Heart right ventricle (tissue), 16 donors: ENCODE measurements around the gene STAB2. TPM values are rescaled to one million over a fixed set of nuclear protein-coding genes. Genes with fewer than 3 reads are reported as not detected.

ENCODE experiments used
- ATAC-seq, 8 donors: fragments of 200-7000 bp; cut with Tn5 transposase; one replicate each; pipeline ENCODE4 v1.9.1; 2020; ENCODE audit warnings: mild to moderate bottlenecking in 8 of 8, moderate library complexity in 8 of 8, moderate number of reproducible peaks in 1 of 8
- DNase-seq, 2 donors: peaks; one replicate each; pipeline ENCODE4 v3.0.0-alpha.2; 2020
- H3K27ac ChIP-seq, 10 donors: fragments of 200-600 bp; sonication (generic) in 2 of 10; one replicate each; pipeline versions ENCODE4 v1.5.0 to v1.8.0; 2020 to 2022; ENCODE audit warnings: mild to moderate bottlenecking in 3 of 10
- H3K27me3 ChIP-seq, 7 donors: fragments of 200-600 bp; one replicate each; pipeline ENCODE4 v1.8.0; 2021 to 2022; ENCODE audit warnings: mild to moderate bottlenecking in 2 of 7
- H3K36me3 ChIP-seq, 9 donors: fragments of 200-600 bp; sonication (generic) in 1 of 9; one replicate each; pipeline versions ENCODE4 v1.5.0 to v1.8.0; 2020 to 2022; ENCODE audit warnings: mild to moderate bottlenecking in 2 of 9
- H3K4me1 ChIP-seq, 9 donors: fragments of 200-600 bp; sonication (generic) in 1 of 9; one replicate each; pipeline versions ENCODE4 v1.5.0 to v1.8.0; 2020 to 2022; ENCODE audit warnings: mild to moderate bottlenecking in 4 of 9
- H3K4me3 ChIP-seq, 10 donors: fragments of 200-600 bp; sonication (generic) in 2 of 10; one replicate each; pipeline versions ENCODE4 v1.5.0 to v1.8.0; 2020 to 2022; ENCODE audit warnings: mild to moderate bottlenecking in 7 of 10, moderate library complexity in 2 of 10
- H3K9me3 ChIP-seq, 11 donors: fragments of 200-600 bp in 10 of 11; sonication (generic) in 2 of 11; one replicate each; pipeline versions ENCODE4 v1.5.0 to v1.8.0; 2013 to 2022; ENCODE audit warnings: mild to moderate bottlenecking in 2 of 11, control low read depth in 1 of 11, moderate library complexity in 1 of 11
- CTCF ChIP-seq, 9 donors: fragments of 200-600 bp; sonication (generic) in 2 of 9; IDR thresholded peaks; one replicate each; pipeline versions ENCODE4 v1.5.0 to v1.8.0; 2021 to 2022; ENCODE audit warnings: antibody characterized with exemption in 9 of 9, mild to moderate bottlenecking in 5 of 9, moderate library complexity in 1 of 9
- WGBS, 2 donors: extraction: QIAGEN DNeasy Blood & Tissue Kit; methylation state at CpG; one replicate each; pipeline ENCODE4 v1.1.7; 2013; ENCODE audit warnings: inconsistent platforms in 1 of 2; 5-methylcytosine and 5-hydroxymethylcytosine counted together
- intact Hi-C, 10 donors: fragments of 100-400 bp; cut with DNase I; formaldehyde crosslinking; loops; one replicate each; pipeline versions ENCODE4 v1.11.1 to v1.14.2; 2022
- polyA plus RNA-seq, 2 donors: library from polyadenylated mRNA; stranded (reverse); fragments of 200-250 nt; gene quantifications; one replicate each; pipeline ENCODE4 v1.2.3, GENCODE V29; 2013
- total RNA-seq, 10 donors: library from RNA; stranded (reverse); fragmentation: NEBNext Ultra II Directional in 3 of 10; extraction: Animal tissue kit (Norgen Biotek cat#: 25700) in 3 of 10; gene quantifications; one replicate each; pipeline versions ENCODE4 v1.2.1 to v1.2.4, GENCODE V29; 2021 to 2023
- donor health status: Arrhythmogenic right ventricular cardiomyopathy.
- donor health status: ischemic (EF 13 %, LVEDD 7.1; RV severe dilation, severe dysfunction).
- donor health status: healthy with polysubstance abuse.
- donor health status: DM: no; HTN: yes; CAD: no.
- donor health status: DM: no; HTN: no; CAD: no.
- donor health status: ischemic (EF 25% LVEDD 6.9; RV normal size, moderate dysfunction).
- donor health status: ischemic (EF 25% LVEDD 5.7; RV mildly dilated, moderate dysfunction).
- donor health status: healthy.
- donor health status: DM: yes; HTN: yes; CAD: no.
- donor health status: Ischemic cardiomyopathy.
- donor health status: ischemic (EF 35%, LVEDD 5.7; RV mildly dilated, moderate dysfunction).
- donor health status: nonischemic (EF 11% LVEDD 7.7; RV severe dilation, severe dysfunction).
- donor health status: DM: yes; HTN: yes; CAD: no.
- donor health status: PGD.
- donor health status: ischemic (EF 29% LVEDD 5.4; RV normal size, mild dysfunction).
- donor health status: nonischemic (EF 23%, LVEDD 6.1; RV moderate dilation, normal function).

The STAB2 gene
- total and polyA plus RNA-seq, 12 donors, result 0.01 to 0.50 (median 0.17) TPM; not detected in 3

- Histone ChIP-seq H3K9me3 (peaks cover 0 to 22% (median 0%) of the 10 kb centered on the region in 11 donors), H3K4me3 (no peak overlapping the region), H3K27ac (no peak overlapping the region), H3K27me3 (no peaks in the 10 kb centered on the region), H3K4me1 (no peaks in the 10 kb centered on the region), H3K36me3 (no peaks in the 10 kb centered on the region)
- DNase-seq (no peak), ATAC-seq (no peak)
- intact Hi-C loops, result loop anchor here in 1 of 10 donors (10.0 kb wide), 1 partner anchor 62 kb away; no protein-coding TSS in a partner anchor
- 79 to 83% methylated on average over 7 of the region's 7 CpGs for WGBS, 2 donors
- no peak for TF ChIP-seq CTCF (IDR thresholded peaks at IDR 0.05)
Measured at GRCh38 chr12:103637021-103637420, 49.9 kb downstream of the STAB2 start.

- DNase-seq (no peak), ATAC-seq (no peak)
- WGBS, 2 donors, result 80 to 82% methylated on average over 2 of the region's 2 CpGs
- intact Hi-C loops, result loop anchor here in 1 of 10 donors (10.0 kb wide), 1 partner anchor 63 kb away; no protein-coding TSS in a partner anchor
- Histone ChIP-seq H3K27ac (no peak overlapping the region), H3K9me3 (peaks cover 0 to 18% (median 0%) of the 10 kb centered on the region in 11 donors), H3K27me3 (no peaks in the 10 kb centered on the region), H3K4me1 (no peaks in the 10 kb centered on the region), H3K36me3 (no peaks in the 10 kb centered on the region), H3K4me3 (no peak overlapping the region)
- TF ChIP-seq CTCF (IDR thresholded peaks at IDR 0.05), result no peak
Measured at GRCh38 chr12:103637429-103637828, 50.4 kb downstream of the STAB2 start.

- peaks cover 0 to 10% (median 0%) of the 10 kb centered on the region in 11 donors for H3K9me3 ChIP-seq
- H3K27me3 ChIP-seq, result no peaks in the 10 kb centered on the region
- no peaks in the 10 kb centered on the region for H3K36me3 ChIP-seq
- DNase-seq (no peak), ATAC-seq (no peak)
- 85 to 89% methylated on average over 6 of the region's 6 CpGs for WGBS, 2 donors
- no peaks in the 10 kb centered on the region for H3K4me1 ChIP-seq
- no peak for TF ChIP-seq CTCF (IDR thresholded peaks at IDR 0.05)
- intact Hi-C loops, result loop anchor here in 1 of 10 donors (10.0 kb wide), 1 partner anchor 65 kb away; no protein-coding TSS in a partner anchor
- H3K4me3 ChIP-seq, result no peak overlapping the region
- H3K27ac ChIP-seq, result no peak overlapping the region
Measured at GRCh38 chr12:103639983-103640382, 52.9 kb downstream of the STAB2 start.

GRCh38 chr12:103640410-103640809, 53.3 kb downstream of the STAB2 start:
- Histone ChIP-seq H3K27ac (no peak overlapping the region), H3K4me3 (no peak overlapping the region), H3K4me1 (no peaks in the 10 kb centered on the region), H3K9me3 (peaks cover 0 to 5% (median 0%) of the 10 kb centered on the region in 11 donors), H3K36me3 (no peaks in the 10 kb centered on the region), H3K27me3 (no peaks in the 10 kb centered on the region)
- intact Hi-C loops, result no loop called here
- DNase-seq (no peak), ATAC-seq (no peak)
- WGBS, 2 donors, result 0 to 26% methylated on average over 1 of the region's 1 CpG
- no peak for TF ChIP-seq CTCF (IDR thresholded peaks at IDR 0.05)
